ENCODE measurements around the gene MACROD2.

MACROD2 gene

DNA sequence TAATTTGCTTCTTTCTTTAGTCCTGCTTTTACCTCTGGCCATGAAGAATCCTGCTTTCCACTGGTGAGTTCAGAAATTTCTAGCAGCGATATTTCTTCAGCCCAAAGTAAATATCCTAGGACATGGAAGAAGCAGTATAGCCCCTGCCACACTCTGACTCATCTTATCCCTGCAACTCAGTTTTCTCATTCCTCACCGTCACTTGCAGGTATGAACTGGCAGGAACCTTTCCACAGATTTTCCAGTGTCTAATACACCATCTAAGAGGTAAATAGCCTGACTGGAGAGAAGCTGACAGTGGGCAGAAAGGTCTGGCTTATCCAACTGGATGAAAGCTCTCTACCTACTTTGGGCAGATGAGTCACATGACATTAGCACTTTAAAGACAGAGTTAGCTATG lies 1158.8 kb downstream of the MACROD2 start:
- DNase-seq (ENCODE audit: extremely low read depth, insufficient read length) = no peak
- Histone ChIP-seq H3K36me3 (ENCODE audit: control insufficient read depth, insufficient read depth, low read length) (no peaks in the 10 kb centered on the region), H3K27me3 (replicated peaks; ENCODE audit: control insufficient read depth, insufficient read depth, low read length) (no peaks in the 10 kb centered on the region), H3K4me3 (replicated peaks; ENCODE audit: low read depth, low read length) (no peak overlapping the region)
- TF ChIP-seq, protein P1, sequence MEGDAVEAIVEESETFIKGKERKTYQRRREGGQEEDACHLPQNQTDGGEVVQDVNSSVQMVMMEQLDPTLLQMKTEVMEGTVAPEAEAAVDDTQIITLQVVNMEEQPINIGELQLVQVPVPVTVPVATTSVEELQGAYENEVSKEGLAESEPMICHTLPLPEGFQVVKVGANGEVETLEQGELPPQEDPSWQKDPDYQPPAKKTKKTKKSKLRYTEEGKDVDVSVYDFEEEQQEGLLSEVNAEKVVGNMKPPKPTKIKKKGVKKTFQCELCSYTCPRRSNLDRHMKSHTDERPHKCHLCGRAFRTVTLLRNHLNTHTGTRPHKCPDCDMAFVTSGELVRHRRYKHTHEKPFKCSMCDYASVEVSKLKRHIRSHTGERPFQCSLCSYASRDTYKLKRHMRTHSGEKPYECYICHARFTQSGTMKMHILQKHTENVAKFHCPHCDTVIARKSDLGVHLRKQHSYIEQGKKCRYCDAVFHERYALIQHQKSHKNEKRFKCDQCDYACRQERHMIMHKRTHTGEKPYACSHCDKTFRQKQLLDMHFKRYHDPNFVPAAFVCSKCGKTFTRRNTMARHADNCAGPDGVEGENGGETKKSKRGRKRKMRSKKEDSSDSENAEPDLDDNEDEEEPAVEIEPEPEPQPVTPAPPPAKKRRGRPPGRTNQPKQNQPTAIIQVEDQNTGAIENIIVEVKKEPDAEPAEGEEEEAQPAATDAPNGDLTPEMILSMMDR (IDR thresholded peaks at IDR 0.05; ENCODE audit: insufficient read depth, low read length, poor library complexity, severe bottlenecking) = no peak

DNA sequence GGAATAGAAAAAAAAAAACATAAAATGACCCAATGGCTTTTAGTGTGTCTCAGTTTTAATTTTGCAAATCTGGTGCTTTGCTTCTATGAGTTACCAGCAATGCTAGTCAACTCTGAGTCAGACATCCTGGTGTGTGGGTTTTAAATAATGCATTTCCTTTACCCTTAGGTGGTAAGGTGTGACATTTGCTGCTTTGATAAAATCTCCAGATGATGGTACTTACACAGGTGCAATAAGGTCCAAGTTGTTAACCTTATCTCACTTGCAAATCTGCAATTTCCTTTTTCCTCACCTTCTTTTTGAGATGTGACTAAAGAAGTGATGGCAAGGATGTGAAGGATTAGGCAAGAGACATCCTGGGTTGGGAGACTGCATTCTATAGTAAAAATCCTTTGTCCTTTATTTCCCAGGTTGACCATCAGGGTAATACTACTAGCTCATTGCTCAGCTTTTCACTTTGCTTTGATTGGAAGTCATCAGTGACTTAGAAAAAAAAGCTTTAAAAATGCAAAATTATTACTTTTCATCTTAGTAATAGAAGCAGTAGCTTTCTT lies 1160.6 kb downstream of the MACROD2 start:
- Histone ChIP-seq H3K27me3 (replicated peaks; ENCODE audit: control insufficient read depth, insufficient read depth, low read length) (no peaks in the 10 kb centered on the region), H3K4me3 (replicated peaks; ENCODE audit: low read depth, low read length) (no peak overlapping the region), H3K36me3 (ENCODE audit: control insufficient read depth, insufficient read depth, low read length) (no peaks in the 10 kb centered on the region)
- no peak for DNase-seq (ENCODE audit: extremely low read depth, insufficient read length)
- TF ChIP-seq, protein P1 (IDR thresholded peaks at IDR 0.05; ENCODE audit: insufficient read depth, low read length, poor library complexity, severe bottlenecking) = no peak

DNA sequence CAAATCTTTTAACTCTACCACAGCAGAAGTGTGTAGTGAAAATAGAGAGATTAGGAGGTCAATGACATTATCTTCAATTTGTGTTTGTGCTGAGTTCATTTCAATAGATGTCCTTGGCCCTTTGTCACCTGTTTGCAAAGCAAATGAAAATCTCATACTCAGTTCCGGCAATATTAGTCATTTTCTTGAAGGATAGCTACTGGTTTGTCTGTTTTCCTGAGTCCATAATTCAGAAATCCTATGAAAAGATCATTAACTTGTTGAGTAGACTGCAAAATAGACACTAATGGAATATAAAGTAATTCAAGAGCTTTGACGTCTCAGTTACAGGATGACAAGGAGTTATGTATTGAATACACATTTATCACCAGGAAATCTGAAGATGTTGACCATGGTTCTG lies 1163.2 kb downstream of the MACROD2 start:
- Histone ChIP-seq H3K36me3 (ENCODE audit: control insufficient read depth, insufficient read depth, low read length) (no peaks in the 10 kb centered on the region), H3K4me3 (replicated peaks; ENCODE audit: low read depth, low read length) (no peak overlapping the region), H3K27me3 (replicated peaks; ENCODE audit: control insufficient read depth, insufficient read depth, low read length) (no peaks in the 10 kb centered on the region)
- TF ChIP-seq, protein P1 (IDR thresholded peaks at IDR 0.05; ENCODE audit: insufficient read depth, low read length, poor library complexity, severe bottlenecking) = no peak
- DNase-seq (ENCODE audit: extremely low read depth, insufficient read length) = no peak

DNA sequence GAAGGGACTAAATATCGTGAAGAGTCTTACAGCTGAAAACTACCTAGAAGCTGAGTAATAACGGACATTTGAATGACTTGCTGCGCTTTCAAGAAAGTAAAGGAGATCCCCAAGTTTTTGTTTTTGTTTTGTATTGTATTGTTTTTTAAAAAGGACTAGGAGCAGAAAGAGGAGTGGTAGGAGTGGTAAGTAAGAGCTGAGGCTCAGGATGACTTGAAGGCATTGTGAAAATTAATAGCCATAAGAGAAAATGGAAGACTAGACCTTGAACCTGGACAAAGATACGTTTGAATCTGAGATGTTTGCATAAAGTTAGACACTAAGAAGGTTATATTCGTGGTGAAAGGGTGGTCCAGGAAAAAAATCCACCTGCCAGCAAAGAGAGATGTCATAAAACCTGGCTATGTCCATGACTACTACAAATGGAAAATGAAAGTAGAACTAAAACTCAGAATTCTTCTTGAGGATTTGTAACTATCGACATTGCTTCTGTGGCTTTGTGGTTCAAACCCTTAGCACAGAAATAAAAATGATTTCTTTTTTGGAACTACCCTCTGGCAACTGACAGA lies 1166.8 kb downstream of the MACROD2 start:
- Histone ChIP-seq H3K27me3 (replicated peaks; ENCODE audit: control insufficient read depth, insufficient read depth, low read length) (no peaks in the 10 kb centered on the region), H3K36me3 (ENCODE audit: control insufficient read depth, insufficient read depth, low read length) (no peaks in the 10 kb centered on the region), H3K4me3 (replicated peaks; ENCODE audit: low read depth, low read length) (peak overlapping the region; percentile 37)
- DNase-seq (ENCODE audit: extremely low read depth, insufficient read length) = peak; percentile 18
- TF ChIP-seq, protein P1 (IDR thresholded peaks at IDR 0.05; ENCODE audit: insufficient read depth, low read length, poor library complexity, severe bottlenecking) = no peak

GRCh38 chr20:15163632-15164031 lies 1168.3 kb downstream of the MACROD2 start:
- H3K27me3 ChIP-seq (replicated peaks; ENCODE audit: control insufficient read depth, insufficient read depth, low read length) = no peaks in the 10 kb centered on the region
- no peak overlapping the region for H3K4me3 ChIP-seq (replicated peaks; ENCODE audit: low read depth, low read length)
- H3K36me3 ChIP-seq (ENCODE audit: control insufficient read depth, insufficient read depth, low read length) = no peaks in the 10 kb centered on the region
- TF ChIP-seq, protein P1 (IDR thresholded peaks at IDR 0.05; ENCODE audit: insufficient read depth, low read length, poor library complexity, severe bottlenecking) = no peak
- DNase-seq (ENCODE audit: extremely low read depth, insufficient read length) = no peak

- TF ChIP-seq, protein P1 (IDR thresholded peaks at IDR 0.05; ENCODE audit: insufficient read depth, low read length, poor library complexity, severe bottlenecking) = no peak
- DNase-seq (ENCODE audit: extremely low read depth, insufficient read length) = no peak
- Histone ChIP-seq H3K4me3 (replicated peaks; ENCODE audit: low read depth, low read length) (no peak overlapping the region), H3K36me3 (ENCODE audit: control insufficient read depth, insufficient read depth, low read length) (no peaks in the 10 kb centered on the region), H3K27me3 (replicated peaks; ENCODE audit: control insufficient read depth, insufficient read depth, low read length) (no peaks in the 10 kb centered on the region)
Observed at GRCh38 chr20:15164726-15165125, 1169.4 kb downstream of the MACROD2 start.

All from GM06990 (cell line).